ENCODE measurements around the gene FHL5.
A peak's percentile ranks its signal among the peaks of the same experiment; 100 is the strongest.
"Not testable (repeated sequence)": the region's sequence is repeated elsewhere in the genome, so short reads cannot be mapped to it uniquely, and the experiment has no call there.

FHL5 gene

GRCh38 chr6:96562886-96563285, at the start of gene FHL5:
Gene FHL5 (plus strand): TSS chr6:96563128. CDS start chr6:96603614, 40,486 bp downstream.
- DNase-seq, result no peak

- DNase-seq, result no peak
Measured at GRCh38 chr6:96520171-96521115, 42.5 kb upstream of the FHL5 start.

- DNase-seq, result no peak
Measured at GRCh38 chr6:96521306-96521643, 41.7 kb upstream of the FHL5 start.

GRCh38 chr6:96521644-96522464, 41.1 kb upstream of the FHL5 start, which contains the start of gene UFL1:
Gene UFL1 (plus strand): TSS chr6:96521806. CDS start chr6:96521874, 68 bp downstream.
- peak; percentile 95 for DNase-seq

DNA sequence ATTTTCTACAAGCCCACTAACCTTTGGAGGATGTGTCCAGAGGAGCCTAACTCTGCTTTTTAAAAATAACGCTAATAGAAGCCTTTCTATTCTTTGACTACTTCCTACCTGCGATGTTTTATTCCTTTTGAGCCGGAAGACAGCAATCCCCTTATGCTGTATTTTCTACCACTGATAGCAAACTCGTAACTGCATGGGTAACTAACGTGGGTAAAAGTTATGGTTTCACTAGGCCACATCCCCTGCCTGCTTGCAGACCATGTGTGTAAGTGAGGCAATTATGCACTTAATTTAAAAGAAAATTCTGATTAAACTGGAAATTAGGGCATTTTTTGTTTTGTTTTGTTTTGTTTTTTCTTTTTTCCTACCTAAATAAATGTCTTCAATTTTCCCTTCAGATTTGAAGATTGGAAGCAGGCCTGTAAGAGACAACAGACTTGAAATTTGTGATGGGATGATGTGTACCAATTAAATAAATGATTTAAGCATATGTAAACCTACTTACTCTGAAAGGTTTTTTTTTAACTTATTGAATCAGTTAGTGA, 40.4 kb upstream of the FHL5 start:
- no peak for DNase-seq

DNA sequence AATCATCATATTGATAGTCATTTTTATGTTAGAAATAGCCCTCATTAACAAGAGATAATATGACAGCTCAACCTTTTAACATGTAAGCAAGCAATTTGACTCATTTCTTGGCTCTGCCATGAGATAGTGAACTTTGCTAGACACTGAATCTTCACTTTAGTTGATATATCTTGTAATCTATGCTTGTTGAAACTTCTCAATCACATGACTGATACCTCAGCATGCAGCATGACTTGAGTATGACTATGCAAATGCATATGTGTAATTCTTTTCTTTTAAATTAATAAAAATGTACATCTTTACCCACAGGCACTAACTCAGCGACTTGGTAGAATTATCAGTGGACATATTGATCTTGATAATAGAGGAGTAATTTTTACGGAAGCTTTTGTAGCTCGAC, 34.7 kb upstream of the FHL5 start:
- DNase-seq, result no peak

DNA sequence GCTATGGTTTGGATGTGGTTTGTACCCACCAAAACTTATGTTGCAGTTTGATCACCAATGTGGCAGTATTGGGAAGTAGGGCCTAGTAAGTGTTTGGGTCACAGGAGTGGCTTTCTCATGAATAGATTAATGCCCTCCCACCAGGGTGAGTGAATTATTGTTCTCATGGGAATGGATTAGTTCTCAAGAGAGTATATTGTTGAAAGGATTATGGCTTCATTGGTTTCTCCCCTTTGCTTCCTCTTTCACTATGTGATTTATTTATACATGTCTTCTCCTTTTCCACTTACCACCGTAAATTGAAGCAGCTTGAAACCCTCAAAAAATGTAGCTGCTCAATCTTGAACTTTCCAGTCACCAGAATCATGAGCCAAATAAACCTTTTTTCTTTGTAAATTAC, 30.5 kb upstream of the FHL5 start:
- no peak for DNase-seq

- DNase-seq, result no peak
Measured at GRCh38 chr6:96537726-96538125, 25.2 kb upstream of the FHL5 start.

GRCh38 chr6:96542702-96543101, 20.2 kb upstream of the FHL5 start:
- DNase-seq, result no peak

- DNase-seq, result no peak
Measured at GRCh38 chr6:96545882-96546281, 17.0 kb upstream of the FHL5 start.

- no peak for DNase-seq
Measured at GRCh38 chr6:96547654-96548053, 15.3 kb upstream of the FHL5 start.

GRCh38 chr6:96554558-96554957, 8.4 kb upstream of the FHL5 start:
- no peak for DNase-seq

DNA sequence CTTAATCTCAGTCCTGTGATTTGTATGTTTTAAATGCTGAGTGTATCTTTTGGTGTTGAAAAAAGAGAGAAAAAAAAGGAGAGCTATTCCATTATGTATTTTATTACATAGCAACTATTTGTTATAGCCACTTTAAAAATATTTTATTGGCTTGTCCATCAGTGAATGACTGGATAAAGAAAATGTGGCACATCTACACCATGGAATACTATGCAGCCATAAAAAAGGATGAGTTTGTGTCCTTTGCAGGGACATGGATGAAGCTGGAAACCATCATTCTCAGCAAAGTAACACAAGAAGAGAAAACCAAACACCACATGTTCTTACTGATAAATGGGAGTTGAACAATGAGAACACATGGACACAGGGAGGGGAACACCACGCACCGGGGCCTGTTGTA, 3.2 kb upstream of the FHL5 start:
- not testable (repeated sequence) for DNase-seq

DNA sequence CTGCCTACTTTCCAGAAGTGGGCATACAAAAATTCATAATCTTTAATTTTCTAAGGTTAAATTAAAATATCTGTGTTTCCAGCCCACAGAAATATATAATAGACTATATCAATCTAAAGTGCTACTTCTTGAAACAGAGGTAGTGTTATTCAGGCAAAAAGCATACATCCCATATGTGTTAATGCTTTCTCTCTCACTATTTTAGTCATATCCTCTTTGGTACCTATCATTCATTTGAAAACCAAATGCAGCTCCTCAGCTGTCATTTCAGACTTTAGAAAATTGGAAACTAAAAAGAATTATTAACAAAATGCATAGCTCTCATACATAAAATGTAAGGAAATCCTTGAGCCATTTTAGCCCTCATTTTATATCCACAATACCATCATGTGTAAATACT, 925 bp downstream of the FHL5 start:
- no peak for DNase-seq

GRCh38 chr6:96570053-96570452, 7.1 kb downstream of the FHL5 start:
- DNase-seq, result no peak

- no peak for DNase-seq
Measured at GRCh38 chr6:96571551-96571950, 8.6 kb downstream of the FHL5 start.

DNA sequence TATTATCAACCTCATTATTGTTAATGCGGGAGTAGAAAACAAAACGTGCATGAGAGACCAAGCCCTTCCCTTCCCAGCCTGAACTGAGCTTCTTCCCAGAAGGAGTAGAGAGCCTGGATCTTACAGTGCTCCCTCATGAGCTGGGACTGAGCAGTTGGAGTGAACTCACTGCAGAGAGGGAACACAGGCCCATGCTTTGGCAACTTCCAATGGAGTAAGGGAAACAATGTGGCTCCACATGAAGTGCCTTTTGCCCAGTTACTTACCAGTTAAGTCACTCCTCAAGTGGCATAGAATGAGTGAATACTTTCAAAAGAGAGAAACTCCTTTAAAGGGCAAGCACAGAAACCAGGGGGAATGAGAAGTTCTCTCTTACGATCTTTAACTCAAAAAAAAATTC, 12.4 kb downstream of the FHL5 start:
- DNase-seq, result no peak

GRCh38 chr6:96576221-96576620, 13.3 kb downstream of the FHL5 start:
- no peak for DNase-seq

DNA sequence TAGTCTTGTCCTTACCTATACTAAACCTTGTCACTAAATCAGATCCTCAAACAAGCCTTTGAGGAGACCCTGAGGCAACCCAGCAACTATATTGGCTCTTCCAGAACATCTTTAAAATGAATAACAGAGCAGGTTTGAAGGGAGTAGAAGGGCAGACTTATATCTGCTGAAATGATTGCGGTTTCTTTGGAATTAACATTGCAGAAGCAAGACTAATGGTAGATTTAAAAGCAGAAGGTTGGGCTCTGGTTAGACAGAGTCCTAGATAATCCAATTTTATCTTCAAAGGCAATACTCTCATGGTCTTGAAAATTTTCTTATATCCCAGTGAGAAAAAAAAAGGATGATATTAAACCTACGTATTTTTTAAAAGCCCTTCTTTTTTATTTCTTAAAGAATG, 19.1 kb downstream of the FHL5 start:
- DNase-seq, result no peak

GRCh38 chr6:96582436-96582835, 19.5 kb downstream of the FHL5 start:
- DNase-seq, result no peak

- no peak for DNase-seq
Measured at GRCh38 chr6:96604420-96604819, 41.5 kb downstream of the FHL5 start.

DNA sequence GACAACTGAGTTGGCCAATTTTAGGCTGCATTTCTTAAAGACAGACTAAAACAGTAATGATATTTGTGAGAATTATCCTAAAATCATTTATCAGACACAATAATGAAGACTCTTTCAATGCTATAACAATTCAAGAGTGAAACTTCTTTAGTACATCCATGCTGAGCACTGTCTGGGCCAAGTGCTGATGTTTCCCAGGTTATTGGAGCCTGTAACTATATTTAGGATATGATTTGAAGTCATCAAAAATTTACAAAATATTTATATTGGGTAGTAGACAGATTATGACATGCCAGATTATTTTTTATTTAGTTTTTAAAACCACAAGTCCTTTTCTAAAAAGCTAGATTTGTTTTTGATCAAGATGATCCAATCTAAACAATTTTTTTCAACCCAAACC, 45.1 kb downstream of the FHL5 start:
- no peak for DNase-seq

DNA sequence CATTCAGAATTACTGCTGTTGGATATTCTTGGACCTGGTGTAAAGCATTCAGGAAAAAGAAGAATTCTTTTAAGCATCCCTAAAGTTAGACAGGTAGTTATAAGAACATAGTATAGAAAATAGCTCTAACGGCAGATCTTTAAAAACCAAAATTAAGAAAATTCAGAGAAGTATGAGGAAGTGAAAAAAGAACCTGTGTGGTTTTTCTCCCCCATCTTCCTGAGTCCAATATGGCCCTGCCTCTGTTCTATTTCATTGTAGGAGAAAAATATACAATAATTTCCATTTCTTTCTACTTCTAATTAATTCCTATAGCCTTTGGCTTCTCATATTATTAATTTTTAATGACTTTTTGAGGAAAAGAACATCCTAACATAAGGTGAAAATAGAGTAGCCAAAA, 47.1 kb downstream of the FHL5 start:
- no peak for DNase-seq

All from right forelimb (tissue), 1 donor.